OCI-LY1 (cell line): ENCODE results near the gene EDA.

Experiments
- H2AFZ ChIP-seq: fragments of 200-600 bp; sonication (generic), shearing (Covaris generic); 2 replicates; pipeline ENCODE4 v1.6.0; 2014; ENCODE audit warnings: antibody characterized with exemption, mild to moderate bottlenecking, low read length
- H3F3A ChIP-seq: fragments of 200-600 bp; sonication (generic), shearing (Covaris generic); 2 replicates; pipeline ENCODE4 v1.6.0; 2014; ENCODE audit warnings: mild to moderate bottlenecking, antibody characterized with exemption, low read length, moderate library complexity; ENCODE audit not compliant: insufficient read depth
- H3K27ac ChIP-seq: fragments of 200-600 bp; sonication (generic); 2 replicates; pipeline ENCODE4 v1.5.1; 2014; ENCODE audit warnings: low read length, mixed run types, mild to moderate bottlenecking, low read depth; ENCODE audit not compliant: poor library complexity, severe bottlenecking
- H3K27me3 ChIP-seq: fragments of 200-600 bp; sonication (generic); 2 replicates; pipeline ENCODE4 v1.6.0; 2014; ENCODE audit warnings: antibody characterized with exemption, mild to moderate bottlenecking, low read length, moderate library complexity; ENCODE audit not compliant: insufficient read depth
- H3K36me3 ChIP-seq: fragments of 200-600 bp; sonication (generic); 2 replicates; pipeline ENCODE4 v1.6.1; 2014; ENCODE audit warnings: mild to moderate bottlenecking, antibody characterized with exemption, low read length, moderate library complexity, mixed read lengths; ENCODE audit not compliant: insufficient read depth
- H3K4me1 ChIP-seq: fragments of 200-600 bp; sonication (generic); 2 replicates; pipeline ENCODE4 v1.5.1; 2014; ENCODE audit warnings: mild to moderate bottlenecking, low read length, moderate library complexity; ENCODE audit not compliant: insufficient read depth, severe bottlenecking
- H3K4me2 ChIP-seq: fragments of 200-600 bp; sonication (generic), shearing (Covaris generic); 2 replicates; pipeline ENCODE4 v1.6.1; 2014; ENCODE audit warnings: low read length
- H3K4me3 ChIP-seq: fragments of 200-600 bp; sonication (generic); 2 replicates; pipeline ENCODE4 v1.5.1; 2014; ENCODE audit warnings: low read length, low read depth, mild to moderate bottlenecking, mixed read lengths; ENCODE audit not compliant: poor library complexity, severe bottlenecking
- H3K79me2 ChIP-seq: fragments of 200-600 bp; shearing (Covaris generic); 2 replicates; pipeline ENCODE4 v1.6.1; 2016; ENCODE audit warnings: mixed run types, low read length, mixed read lengths; ENCODE audit not compliant: insufficient read depth
- H3K9ac ChIP-seq: fragments of 200-600 bp; sonication (generic), shearing (Covaris generic); 2 replicates; pipeline ENCODE4 v1.6.1; 2014; ENCODE audit warnings: mild to moderate bottlenecking, low read length, mixed read lengths
- H3K9me2 ChIP-seq: fragments of 200-600 bp; sonication (generic), shearing (Covaris generic); 2 replicates; pipeline ENCODE4 v1.6.1; 2014; ENCODE audit warnings: low read depth, mild to moderate bottlenecking, low read length, mixed read lengths
- H3K9me3 ChIP-seq: fragments of 200-600 bp; shearing (Covaris generic); 2 replicates; pipeline ENCODE4 v1.6.1; 2014; ENCODE audit warnings: low read length, mixed read lengths
- H4K20me1 ChIP-seq: fragments of 200-600 bp; sonication (generic), shearing (Covaris generic); 2 replicates; pipeline ENCODE4 v1.6.0; 2016; ENCODE audit warnings: mild to moderate bottlenecking, low read length; ENCODE audit not compliant: insufficient read depth
- CTCF ChIP-seq: fragments of 200-600 bp; sonication (generic), shearing (Covaris generic); IDR thresholded peaks from 2 replicates; pipeline ENCODE4 v1.5.1; 2017; ENCODE audit warnings: mild to moderate bottlenecking, antibody characterized with exemption, low read length, moderate library complexity, mixed read lengths
- EZH2 ChIP-seq: fragments of 200-600 bp; sonication (generic), shearing (Covaris generic); IDR thresholded peaks from 2 replicates; pipeline ENCODE4 v1.8.0; 2017; ENCODE audit warnings: borderline replicate concordance, mixed run types, mild to moderate bottlenecking, antibody characterized with exemption, low read length, moderate library complexity, mixed read lengths

Gene EDA

GRCh38 chrX:70009970-70010369 lies 394.1 kb downstream of the EDA start:
- Histone ChIP-seq H3F3A (no peaks in the 10 kb centered on the region), H4K20me1 (no peaks in the 10 kb centered on the region), H3K9me3 (no peaks in the 10 kb centered on the region), H3K79me2 (no peaks in the 10 kb centered on the region), H3K27ac (no peak overlapping the region), H3K9ac (no peak overlapping the region), H3K9me2 (no peaks in the 10 kb centered on the region), H3K4me1 (no peaks in the 10 kb centered on the region), H3K27me3 (no peaks in the 10 kb centered on the region), H3K36me3 (no peaks in the 10 kb centered on the region), H3K4me3 (no peak overlapping the region), H3K4me2 (no peak overlapping the region), H2AFZ (no peak overlapping the region)
- TF ChIP-seq EZH2 (no peak), CTCF (no peak)

GRCh38 chrX:70012756-70013155 lies 396.8 kb downstream of the EDA start:
- Histone ChIP-seq H3K4me1 (no peaks in the 10 kb centered on the region), H3K4me3 (no peak overlapping the region), H3K9ac (no peak overlapping the region)

GRCh38 chrX:70013466-70014381 lies 397.8 kb downstream of the EDA start:
- Histone ChIP-seq H3K79me2 (no peaks in the 10 kb centered on the region), H3K4me3 (no peak overlapping the region), H2AFZ (no peak overlapping the region), H3K27me3 (no peaks in the 10 kb centered on the region), H3K9me3 (no peaks in the 10 kb centered on the region), H3K9me2 (no peaks in the 10 kb centered on the region), H4K20me1 (no peaks in the 10 kb centered on the region), H3K36me3 (no peaks in the 10 kb centered on the region), H3K4me1 (no peaks in the 10 kb centered on the region), H3K9ac (no peak overlapping the region), H3K4me2 (no peak overlapping the region), H3F3A (no peaks in the 10 kb centered on the region), H3K27ac (no peak overlapping the region)
- no peak for TF ChIP-seq CTCF
- no peak for TF ChIP-seq EZH2

More at GRCh38 chrX:70012756-70013155, 396.8 kb downstream of the EDA start:
- H3K27ac ChIP-seq = no peak overlapping the region
- no peaks in the 10 kb centered on the region for H3F3A ChIP-seq
- H3K27me3 ChIP-seq = no peaks in the 10 kb centered on the region
- H3K9me3 ChIP-seq = no peaks in the 10 kb centered on the region
- no peaks in the 10 kb centered on the region for H3K36me3 ChIP-seq
- H3K9me2 ChIP-seq = no peaks in the 10 kb centered on the region
- H3K79me2 ChIP-seq = no peaks in the 10 kb centered on the region
- TF ChIP-seq CTCF (no peak), EZH2 (no peak)
- no peak overlapping the region for H3K4me2 ChIP-seq
- H4K20me1 ChIP-seq = no peaks in the 10 kb centered on the region
- H2AFZ ChIP-seq = no peak overlapping the region
